WTC11 (cell line): Measurements from ENCODE around the gene TRIM7.

Experiments
- ATF6 ChIP-seq: sonication (generic); formaldehyde crosslinking; IDR thresholded peaks from 2 replicates; pipeline ENCODE4 v1.8.1; 2023; ENCODE audit warnings: mild to moderate bottlenecking, missing genetic modification reagents
- CREB1 ChIP-seq: sonication (generic); formaldehyde crosslinking; IDR thresholded peaks from 2 replicates; pipeline ENCODE4 v1.8.0; 2023; ENCODE audit warnings: mild to moderate bottlenecking, missing genetic modification reagents
- CTCF ChIP-seq: fragments of 200-600 bp; IDR thresholded peaks from 2 replicates; pipeline ENCODE4 v1.8.0; 2022; ENCODE audit warnings: antibody characterized with exemption
- FOXJ3 ChIP-seq: sonication (generic); formaldehyde crosslinking; IDR thresholded peaks from 2 replicates; pipeline ENCODE4 v1.9.0; 2021; ENCODE audit warnings: missing genetic modification reagents, mild to moderate bottlenecking, borderline replicate concordance
- FOXK1 ChIP-seq: sonication (generic); formaldehyde crosslinking; IDR thresholded peaks from 2 replicates; pipeline ENCODE4 v1.8.0; 2022; ENCODE audit warnings: mild to moderate bottlenecking, moderate library complexity, missing genetic modification reagents
- NFYB ChIP-seq: sonication (generic); formaldehyde crosslinking; conservative IDR thresholded peaks from 2 replicates; pipeline ENCODE4 v1.8.0; 2022; ENCODE audit warnings: low read depth, missing genetic modification reagents
- SP1 ChIP-seq: sonication (generic); formaldehyde crosslinking; conservative IDR thresholded peaks from 2 replicates; pipeline ENCODE4 v1.8.1; 2022; ENCODE audit warnings: missing genetic modification reagents
- TCF7 ChIP-seq: sonication (generic); formaldehyde crosslinking; IDR thresholded peaks from 2 replicates; pipeline ENCODE4 v1.8.0; 2022; ENCODE audit warnings: mild to moderate bottlenecking, low read depth, missing genetic modification reagents, moderate library complexity
- TEAD4 ChIP-seq: sonication (generic); formaldehyde crosslinking; IDR thresholded peaks from 2 replicates; pipeline ENCODE4 v1.8.0; 2022; ENCODE audit warnings: mild to moderate bottlenecking, missing genetic modification reagents
- TF ChIP-seq, protein P1 (sequence below): sonication (generic); formaldehyde crosslinking; conservative IDR thresholded peaks from 2 replicates; pipeline ENCODE4 v1.8.1; 2022; ENCODE audit warnings: mild to moderate bottlenecking, missing genetic modification reagents
- TF ChIP-seq, protein P2 (sequence below): sonication (generic); formaldehyde crosslinking; IDR thresholded peaks from 2 replicates; pipeline ENCODE4 v1.8.1; 2023; ENCODE audit warnings: mild to moderate bottlenecking, missing genetic modification reagents, moderate library complexity
- TF ChIP-seq, protein P3 (sequence below): sonication (generic); formaldehyde crosslinking; IDR thresholded peaks from 2 replicates; pipeline ENCODE4 v1.8.0; 2023; ENCODE audit warnings: mild to moderate bottlenecking, missing genetic modification reagents
- TF ChIP-seq, protein P4 (sequence below): sonication (generic); formaldehyde crosslinking; IDR thresholded peaks from 2 replicates; pipeline ENCODE4 v1.8.1; 2022; ENCODE audit warnings: low read depth, missing genetic modification reagents, borderline replicate concordance
- TF ChIP-seq, protein P5 (sequence below): sonication (generic); formaldehyde crosslinking; IDR thresholded peaks from 2 replicates; pipeline ENCODE4 v1.8.1; 2023; ENCODE audit warnings: mild to moderate bottlenecking, missing genetic modification reagents, borderline replicate concordance

GRCh38 chr5:181203777-181204112 is 1.3 kb downstream of the TRIM7 start:
- TF ChIP-seq, protein P1, sequence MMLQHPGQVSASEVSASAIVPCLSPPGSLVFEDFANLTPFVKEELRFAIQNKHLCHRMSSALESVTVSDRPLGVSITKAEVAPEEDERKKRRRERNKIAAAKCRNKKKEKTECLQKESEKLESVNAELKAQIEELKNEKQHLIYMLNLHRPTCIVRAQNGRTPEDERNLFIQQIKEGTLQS, result no peak
- TF ChIP-seq CTCF (no peak), SP1 (CRISPR knock-in tag) (no peak), TEAD4 (CRISPR knock-in tag) (no peak), FOXJ3 (CRISPR knock-in tag) (no peak), TCF7 (CRISPR knock-in tag) (no peak), NFYB (CRISPR knock-in tag) (no peak), CREB1 (CRISPR knock-in tag) (no peak), FOXK1 (CRISPR knock-in tag) (no peak), ATF6 (CRISPR knock-in tag) (no peak)
- TF ChIP-seq, protein P2, sequence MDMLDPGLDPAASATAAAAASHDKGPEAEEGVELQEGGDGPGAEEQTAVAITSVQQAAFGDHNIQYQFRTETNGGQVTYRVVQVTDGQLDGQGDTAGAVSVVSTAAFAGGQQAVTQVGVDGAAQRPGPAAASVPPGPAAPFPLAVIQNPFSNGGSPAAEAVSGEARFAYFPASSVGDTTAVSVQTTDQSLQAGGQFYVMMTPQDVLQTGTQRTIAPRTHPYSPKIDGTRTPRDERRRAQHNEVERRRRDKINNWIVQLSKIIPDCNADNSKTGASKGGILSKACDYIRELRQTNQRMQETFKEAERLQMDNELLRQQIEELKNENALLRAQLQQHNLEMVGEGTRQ (CRISPR knock-in tag), result no peak
- TF ChIP-seq, protein P3, sequence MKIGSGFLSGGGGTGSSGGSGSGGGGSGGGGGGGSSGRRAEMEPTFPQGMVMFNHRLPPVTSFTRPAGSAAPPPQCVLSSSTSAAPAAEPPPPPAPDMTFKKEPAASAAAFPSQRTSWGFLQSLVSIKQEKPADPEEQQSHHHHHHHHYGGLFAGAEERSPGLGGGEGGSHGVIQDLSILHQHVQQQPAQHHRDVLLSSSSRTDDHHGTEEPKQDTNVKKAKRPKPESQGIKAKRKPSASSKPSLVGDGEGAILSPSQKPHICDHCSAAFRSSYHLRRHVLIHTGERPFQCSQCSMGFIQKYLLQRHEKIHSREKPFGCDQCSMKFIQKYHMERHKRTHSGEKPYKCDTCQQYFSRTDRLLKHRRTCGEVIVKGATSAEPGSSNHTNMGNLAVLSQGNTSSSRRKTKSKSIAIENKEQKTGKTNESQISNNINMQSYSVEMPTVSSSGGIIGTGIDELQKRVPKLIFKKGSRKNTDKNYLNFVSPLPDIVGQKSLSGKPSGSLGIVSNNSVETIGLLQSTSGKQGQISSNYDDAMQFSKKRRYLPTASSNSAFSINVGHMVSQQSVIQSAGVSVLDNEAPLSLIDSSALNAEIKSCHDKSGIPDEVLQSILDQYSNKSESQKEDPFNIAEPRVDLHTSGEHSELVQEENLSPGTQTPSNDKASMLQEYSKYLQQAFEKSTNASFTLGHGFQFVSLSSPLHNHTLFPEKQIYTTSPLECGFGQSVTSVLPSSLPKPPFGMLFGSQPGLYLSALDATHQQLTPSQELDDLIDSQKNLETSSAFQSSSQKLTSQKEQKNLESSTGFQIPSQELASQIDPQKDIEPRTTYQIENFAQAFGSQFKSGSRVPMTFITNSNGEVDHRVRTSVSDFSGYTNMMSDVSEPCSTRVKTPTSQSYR (CRISPR knock-in tag), result no peak
- TF ChIP-seq, protein P4, sequence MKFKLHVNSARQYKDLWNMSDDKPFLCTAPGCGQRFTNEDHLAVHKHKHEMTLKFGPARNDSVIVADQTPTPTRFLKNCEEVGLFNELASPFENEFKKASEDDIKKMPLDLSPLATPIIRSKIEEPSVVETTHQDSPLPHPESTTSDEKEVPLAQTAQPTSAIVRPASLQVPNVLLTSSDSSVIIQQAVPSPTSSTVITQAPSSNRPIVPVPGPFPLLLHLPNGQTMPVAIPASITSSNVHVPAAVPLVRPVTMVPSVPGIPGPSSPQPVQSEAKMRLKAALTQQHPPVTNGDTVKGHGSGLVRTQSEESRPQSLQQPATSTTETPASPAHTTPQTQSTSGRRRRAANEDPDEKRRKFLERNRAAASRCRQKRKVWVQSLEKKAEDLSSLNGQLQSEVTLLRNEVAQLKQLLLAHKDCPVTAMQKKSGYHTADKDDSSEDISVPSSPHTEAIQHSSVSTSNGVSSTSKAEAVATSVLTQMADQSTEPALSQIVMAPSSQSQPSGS (CRISPR knock-in tag), result no peak
- TF ChIP-seq, protein P5, sequence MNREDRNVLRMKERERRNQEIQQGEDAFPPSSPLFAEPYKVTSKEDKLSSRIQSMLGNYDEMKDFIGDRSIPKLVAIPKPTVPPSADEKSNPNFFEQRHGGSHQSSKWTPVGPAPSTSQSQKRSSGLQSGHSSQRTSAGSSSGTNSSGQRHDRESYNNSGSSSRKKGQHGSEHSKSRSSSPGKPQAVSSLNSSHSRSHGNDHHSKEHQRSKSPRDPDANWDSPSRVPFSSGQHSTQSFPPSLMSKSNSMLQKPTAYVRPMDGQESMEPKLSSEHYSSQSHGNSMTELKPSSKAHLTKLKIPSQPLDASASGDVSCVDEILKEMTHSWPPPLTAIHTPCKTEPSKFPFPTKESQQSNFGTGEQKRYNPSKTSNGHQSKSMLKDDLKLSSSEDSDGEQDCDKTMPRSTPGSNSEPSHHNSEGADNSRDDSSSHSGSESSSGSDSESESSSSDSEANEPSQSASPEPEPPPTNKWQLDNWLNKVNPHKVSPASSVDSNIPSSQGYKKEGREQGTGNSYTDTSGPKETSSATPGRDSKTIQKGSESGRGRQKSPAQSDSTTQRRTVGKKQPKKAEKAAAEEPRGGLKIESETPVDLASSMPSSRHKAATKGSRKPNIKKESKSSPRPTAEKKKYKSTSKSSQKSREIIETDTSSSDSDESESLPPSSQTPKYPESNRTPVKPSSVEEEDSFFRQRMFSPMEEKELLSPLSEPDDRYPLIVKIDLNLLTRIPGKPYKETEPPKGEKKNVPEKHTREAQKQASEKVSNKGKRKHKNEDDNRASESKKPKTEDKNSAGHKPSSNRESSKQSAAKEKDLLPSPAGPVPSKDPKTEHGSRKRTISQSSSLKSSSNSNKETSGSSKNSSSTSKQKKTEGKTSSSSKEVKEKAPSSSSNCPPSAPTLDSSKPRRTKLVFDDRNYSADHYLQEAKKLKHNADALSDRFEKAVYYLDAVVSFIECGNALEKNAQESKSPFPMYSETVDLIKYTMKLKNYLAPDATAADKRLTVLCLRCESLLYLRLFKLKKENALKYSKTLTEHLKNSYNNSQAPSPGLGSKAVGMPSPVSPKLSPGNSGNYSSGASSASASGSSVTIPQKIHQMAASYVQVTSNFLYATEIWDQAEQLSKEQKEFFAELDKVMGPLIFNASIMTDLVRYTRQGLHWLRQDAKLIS (CRISPR knock-in tag), result no peak
